GM10266 (cell line): ENCODE results near the gene ATP6AP1.

Experiments
- DNase-seq: peaks from one replicate; pipeline ENCODE4 v3.0.0; 2012; ENCODE audit errors: extremely low spot score
- CTCF ChIP-seq: IDR thresholded peaks from 2 replicates; pipeline ENCODE4 v1.5.1; 2012; ENCODE audit warnings: mild to moderate bottlenecking, low read depth; ENCODE audit not compliant: control insufficient read depth, insufficient read depth; ENCODE audit errors: missing control alignments

Gene ATP6AP1

GRCh38 chrX:154428176-154429171, at the start of gene ATP6AP1:
ATP6AP1 (plus strand) TSS chrX:154428677; CDS start chrX:154428693, 16 bp downstream.
- peak; percentile 91 for DNase-seq
- peak; percentile 20 for TF ChIP-seq CTCF

GRCh38 chrX:154378799-154379568, 49.5 kb upstream of the ATP6AP1 start, which contains the start of gene EMD:
EMD (plus strand) TSS chrX:154379295; CDS start chrX:154379485, 190 bp downstream.
- TF ChIP-seq CTCF: no peak
- DNase-seq: peak; percentile 93

- TF ChIP-seq CTCF: no peak
- no peak for DNase-seq
Measured at GRCh38 chrX:154379569-154379951, 48.9 kb upstream of the ATP6AP1 start.

GRCh38 chrX:154380153-154380552, 48.3 kb upstream of the ATP6AP1 start:
- TF ChIP-seq CTCF: no peak
- no peak for DNase-seq

- no peak for DNase-seq
- TF ChIP-seq CTCF: no peak
Measured at GRCh38 chrX:154380787-154381186, 47.7 kb upstream of the ATP6AP1 start.

- no peak for DNase-seq
- no peak for TF ChIP-seq CTCF
Measured at GRCh38 chrX:154381271-154381670, 47.2 kb upstream of the ATP6AP1 start.

GRCh38 chrX:154382483-154383069, 45.9 kb upstream of the ATP6AP1 start:
- no peak for DNase-seq
- TF ChIP-seq CTCF: no peak
